ENCODE data around the gene SERPINA1. TPM values are rescaled to one million over a fixed set of nuclear protein-coding genes. Genes with fewer than 3 reads are reported as not detected.

The SERPINA1 gene
- total RNA-seq, 2 experiments from 2014 or later: 4.3 to 4.7 TPM

GRCh38 chr14:94403312-94403932, 15.0 kb upstream of the SERPINA1 start:
- H3K36me3 Mint-ChIP-seq (ENCODE audit: low read depth): no peaks in the 10 kb centered on the region
- DNase-seq (no peak), ATAC-seq (ENCODE audit: poor library complexity) (no peak)
- peaks cover 3% of the 10 kb centered on the region for H3K9me3 Mint-ChIP-seq
- peaks cover 0 to 11% of the 10 kb centered on the region in 2 experiments for H3K9me3 ChIP-seq (ENCODE audit: control insufficient read depth in 1 of 2, insufficient read depth in 1 of 2, low read length in 2 of 2)
- H3K4me3 ChIP-seq (ENCODE audit: low read length): no peak overlapping the region
- H3K36me3 ChIP-seq (ENCODE audit: insufficient read depth, low read length): no peaks in the 10 kb centered on the region
- intact Hi-C loops (cut with DNase I, micrococcal nuclease): no loop called here
- peaks cover 3 to 17% of the 10 kb centered on the region in 2 experiments for H3K27me3 ChIP-seq (ENCODE audit: control insufficient read depth in 1 of 2, insufficient read depth in 2 of 2, low read length in 2 of 2)
- H3K27ac ChIP-seq (ENCODE audit: low read depth in 1 of 2, low read length in 2 of 2): no peak overlapping the region
- no peak overlapping the region for H3K4me3 Mint-ChIP-seq
- no peaks in the 10 kb centered on the region for H3K4me1 Mint-ChIP-seq (ENCODE audit: low read depth)
- H3K4me1 ChIP-seq (ENCODE audit: insufficient read depth, low read length): no peaks in the 10 kb centered on the region
- POLR2A ChIA-PET: no interaction called here
- no peak overlapping the region for H3K27ac Mint-ChIP-seq
- TF ChIP-seq CTCF (IDR thresholded peaks at IDR 0.05): no peak
- CTCF ChIA-PET: no interaction called here
- H3K27me3 Mint-ChIP-seq: no peaks in the 10 kb centered on the region

- H3K27me3 ChIP-seq (ENCODE audit: control insufficient read depth in 1 of 2, insufficient read depth in 2 of 2, low read length in 2 of 2): peaks cover 3 to 18% of the 10 kb centered on the region in 2 experiments
- intact Hi-C loops (cut with DNase I, micrococcal nuclease): no loop called here
- H3K36me3 Mint-ChIP-seq (ENCODE audit: low read depth): no peaks in the 10 kb centered on the region
- no peak overlapping the region for H3K4me3 ChIP-seq (ENCODE audit: low read length)
- no peaks in the 10 kb centered on the region for H3K9me3 Mint-ChIP-seq
- no peak overlapping the region for H3K27ac ChIP-seq (ENCODE audit: low read depth in 1 of 2, low read length in 2 of 2)
- no peak overlapping the region for H3K27ac Mint-ChIP-seq
- no peaks in the 10 kb centered on the region for H3K36me3 ChIP-seq (ENCODE audit: insufficient read depth, low read length)
- CTCF ChIA-PET: no interaction called here
- no peaks in the 10 kb centered on the region for H3K9me3 ChIP-seq (ENCODE audit: control insufficient read depth in 1 of 2, insufficient read depth in 1 of 2, low read length in 2 of 2)
- POLR2A ChIA-PET: no interaction called here
- ATAC-seq (ENCODE audit: poor library complexity) (no peak), DNase-seq (no peak)
- no peak for TF ChIP-seq CTCF (IDR thresholded peaks at IDR 0.05)
- H3K27me3 Mint-ChIP-seq: no peaks in the 10 kb centered on the region
- H3K4me1 ChIP-seq (ENCODE audit: insufficient read depth, low read length): no peaks in the 10 kb centered on the region
- H3K4me1 Mint-ChIP-seq (ENCODE audit: low read depth): no peaks in the 10 kb centered on the region
- H3K4me3 Mint-ChIP-seq: no peak overlapping the region
Observed at GRCh38 chr14:94401083-94401482, 12.7 kb upstream of the SERPINA1 start.

GRCh38 chr14:94400422-94400841, 12.0 kb upstream of the SERPINA1 start:
- no peaks in the 10 kb centered on the region for H3K36me3 Mint-ChIP-seq (ENCODE audit: low read depth)
- ChIA-PET POLR2A (no interaction called here), CTCF (no interaction called here)
- H3K27ac Mint-ChIP-seq: no peak overlapping the region
- ATAC-seq (ENCODE audit: poor library complexity): no peak
- Histone ChIP-seq H3K27ac (ENCODE audit: low read depth in 1 of 2, low read length in 2 of 2) (no peak overlapping the region), H3K9me3 (ENCODE audit: control insufficient read depth in 1 of 2, insufficient read depth in 1 of 2, low read length in 2 of 2) (no peaks in the 10 kb centered on the region), H3K36me3 (ENCODE audit: insufficient read depth, low read length) (no peaks in the 10 kb centered on the region), H3K4me1 (ENCODE audit: insufficient read depth, low read length) (no peaks in the 10 kb centered on the region), H3K4me3 (ENCODE audit: low read length) (no peak overlapping the region), H3K27me3 (ENCODE audit: control insufficient read depth in 1 of 2, insufficient read depth in 2 of 2, low read length in 2 of 2) (peaks cover 3 to 20% of the 10 kb centered on the region in 2 experiments)
- H3K4me3 Mint-ChIP-seq: no peak overlapping the region
- H3K4me1 Mint-ChIP-seq (ENCODE audit: low read depth): no peaks in the 10 kb centered on the region
- no peak for TF ChIP-seq CTCF (IDR thresholded peaks at IDR 0.05)
- intact Hi-C loops (cut with DNase I, micrococcal nuclease): no loop called here
- no peak for DNase-seq
- H3K27me3 Mint-ChIP-seq: no peaks in the 10 kb centered on the region
- H3K9me3 Mint-ChIP-seq: no peaks in the 10 kb centered on the region

Measured in CD4-positive, alpha-beta T cell (primary cell).